HCT116 (cell line): ENCODE data around the gene KDM7A. TPM values are rescaled to one million over a fixed set of nuclear protein-coding genes. Genes with fewer than 3 reads are reported as not detected.

Experiments used
- ATAC-seq: fragments of 200-7000 bp; cut with Tn5 transposase; 2 replicates; pipeline ENCODE4 v1.9.1; 2020; ENCODE audit warnings: mild to moderate bottlenecking, moderate library complexity
- BruUV-seq: library from RNA; stranded (reverse); fragments of 400-500 nt; replicated peaks from 2 replicates; lab custom pipeline; 2021; lab: Mats Ljungman, UMichigan
- CTCF ChIA-PET: fragments of 300-600 bp; sonication (Branson Sonifier 250); formaldehyde crosslinking; loops from one replicate; lab custom pipeline; 2021; ENCODE audit warnings: antibody characterized with exemption; lab: Charles Lee
- POLR2A ChIA-PET: fragments of 300-600, 350-600 bp; sonication (Branson Sonifier 250); formaldehyde crosslinking; loops from one replicate; lab custom pipeline; 2021; ENCODE audit warnings: antibody characterized with exemption; lab: Charles Lee
- RAD21 ChIA-PET, 2 experiments: fragments of 300-600 bp; sonication (Branson Sonifier 250); formaldehyde crosslinking; loops; one replicate each; lab custom pipeline; 2023; ENCODE audit warnings: low total read pairs in 2 of 2; ENCODE audit not compliant: uncharacterized antibody in 2 of 2, unreplicated experiment in 2 of 2, low non-redundant PET in 1 of 2; lab: Charles Lee
- DNase-seq: peaks from one replicate; pipeline ENCODE4 v3.0.0-alpha.2; 2010; ENCODE audit warnings: low read depth, low spot score
- H2AFZ ChIP-seq: fragments of 200-600 bp; shearing (Covaris generic), sonication (generic); 2 replicates; pipeline ENCODE4 v1.6.1; 2017; ENCODE audit warnings: low read depth, mixed run types, mixed read lengths, antibody characterized with exemption, low read length; ENCODE audit not compliant: poor library complexity, severe bottlenecking
- H3K27ac ChIP-seq: 2 replicates; pipeline ENCODE4 v1.5.1; 2012; ENCODE audit warnings: low read depth, low read length
- H3K27me3 ChIP-seq: fragments of 200-600 bp; sonication (generic); 2 replicates; pipeline ENCODE4 v1.6.1; 2016; ENCODE audit warnings: mixed run types, low read length, mixed read lengths; ENCODE audit not compliant: insufficient read depth
- H3K36me3 ChIP-seq, 2 experiments: fragments of 200-500 bp in 1 of 2; fragments of 200-600 bp in 1 of 2; sonication (Bioruptor generic) in 1 of 2; sonication (generic) in 1 of 2; 2 replicates each; pipeline versions ENCODE4 v1.5.1 to v1.6.1; 2014 to 2016; ENCODE audit warnings: low read length in 2 of 2, inconsistent platforms in 1 of 2, mixed read lengths in 1 of 2, mixed run types in 1 of 2; ENCODE audit not compliant: insufficient read depth in 2 of 2, control insufficient read depth in 1 of 2
- H3K4me1 ChIP-seq, 2 experiments: fragments of 200-600 bp in 1 of 2; sonication (generic) in 1 of 2; 2 replicates each; pipeline versions ENCODE4 v1.5.1 to v1.6.1; 2012 to 2017; ENCODE audit warnings: low read length in 2 of 2, inconsistent platforms in 1 of 2, mild to moderate bottlenecking in 1 of 2, mixed read lengths in 1 of 2, mixed run types in 1 of 2, moderate library complexity in 1 of 2; ENCODE audit not compliant: insufficient read depth in 2 of 2, control insufficient read depth in 1 of 2
- H3K4me2 ChIP-seq: fragments of 200-600 bp; sonication (generic); 2 replicates; pipeline ENCODE4 v1.6.1; 2017; ENCODE audit warnings: mixed run types, low read length, mixed read lengths
- H3K4me3 ChIP-seq, 2 experiments: fragments of 200-600 bp in 1 of 2; sonication (generic) in 1 of 2; replicated peaks in 1 of 2; 2 replicates each; pipeline ENCODE4 v1.5.1; 2011 to 2016; ENCODE audit warnings: low read length in 2 of 2, control low read depth in 1 of 2, low read depth in 1 of 2, mild to moderate bottlenecking in 1 of 2, mixed read lengths in 1 of 2, mixed run types in 1 of 2
- H3K79me2 ChIP-seq: fragments of 200-600 bp; sonication (generic); 2 replicates; pipeline ENCODE4 v1.6.1; 2017; ENCODE audit warnings: mild to moderate bottlenecking, mixed run types, low read length, moderate library complexity, mixed read lengths; ENCODE audit not compliant: insufficient read depth
- H3K9ac ChIP-seq: fragments of 200-600 bp; sonication (generic); 2 replicates; pipeline ENCODE4 v1.6.1; 2016; ENCODE audit warnings: low read length, mixed read lengths
- H3K9me2 ChIP-seq: fragments of 200-600 bp; sonication (generic), shearing (Covaris generic); 2 replicates; pipeline ENCODE4 v1.6.1; 2017; ENCODE audit warnings: mixed run types, mild to moderate bottlenecking, moderate library complexity; ENCODE audit not compliant: insufficient read depth
- H3K9me3 ChIP-seq, 2 experiments: fragments of 200-500 bp in 1 of 2; fragments of 200-600 bp in 1 of 2; sonication (Bioruptor generic) in 1 of 2; sonication (generic) in 1 of 2; 2 replicates each; pipeline ENCODE4 v1.6.1; 2014 to 2017; ENCODE audit warnings: low read length in 2 of 2, mixed read lengths in 2 of 2, inconsistent platforms in 1 of 2, low read depth in 1 of 2, mild to moderate bottlenecking in 1 of 2, mixed run types in 1 of 2, moderate library complexity in 1 of 2; ENCODE audit not compliant: control insufficient read depth in 1 of 2, insufficient read depth in 1 of 2
- H4K20me1 ChIP-seq: fragments of 200-600 bp; sonication (generic), shearing (Covaris generic); 2 replicates; pipeline ENCODE4 v1.6.1; 2017; ENCODE audit warnings: mixed run types, mild to moderate bottlenecking, moderate library complexity; ENCODE audit not compliant: insufficient read depth
- EGR1 ChIP-seq: IDR thresholded peaks from 2 replicates; pipeline ENCODE4 v1.6.1; 2012; ENCODE audit warnings: low read depth
- ELF1 ChIP-seq: IDR thresholded peaks from 2 replicates; pipeline ENCODE4 v1.6.1; 2012; ENCODE audit warnings: low read depth, borderline replicate concordance
- FOSL1 ChIP-seq: IDR thresholded peaks from 2 replicates; pipeline ENCODE4 v1.6.1; 2012; ENCODE audit warnings: low read depth
- JUND ChIP-seq: IDR thresholded peaks from 2 replicates; pipeline ENCODE4 v1.6.1; 2012
- MAX ChIP-seq: IDR thresholded peaks from 2 replicates; pipeline ENCODE4 v1.6.1; 2012
- POLR2A ChIP-seq: IDR thresholded peaks from 2 replicates; pipeline ENCODE4 v1.7.0; 2011; ENCODE audit warnings: borderline replicate concordance; ENCODE audit not compliant: insufficient read depth, insufficient read length; ENCODE audit errors: extremely low read depth
- POLR2AphosphoS5 ChIP-seq: IDR thresholded peaks from 2 replicates; pipeline ENCODE4 v1.6.1; 2011; ENCODE audit warnings: mild to moderate bottlenecking, low read depth, low read length, moderate library complexity
- RAD21 ChIP-seq: IDR thresholded peaks from 2 replicates; pipeline ENCODE4 v1.6.1; 2012; ENCODE audit warnings: low read depth, mild to moderate bottlenecking
- REST ChIP-seq: IDR thresholded peaks from 2 replicates; pipeline ENCODE4 v1.6.1; 2012; ENCODE audit warnings: low read depth
- SIN3A ChIP-seq: IDR thresholded peaks from 2 replicates; pipeline ENCODE4 v1.6.1; 2012; ENCODE audit warnings: low read depth
- SRF ChIP-seq: IDR thresholded peaks from 2 replicates; pipeline ENCODE4 v1.6.1; 2012; ENCODE audit warnings: low read depth
- YY1 ChIP-seq: IDR thresholded peaks from 2 replicates; pipeline ENCODE4 v1.6.1; 2011; ENCODE audit warnings: low read length, low read depth, moderate library complexity, mild to moderate bottlenecking; ENCODE audit not compliant: insufficient replicate concordance; ENCODE audit errors: extremely low read depth
- ZBTB33 ChIP-seq: IDR thresholded peaks from 2 replicates; pipeline ENCODE4 v1.6.1; 2011; ENCODE audit warnings: mild to moderate bottlenecking, low read length, moderate library complexity; ENCODE audit not compliant: insufficient replicate concordance; ENCODE audit errors: extremely low read depth
- ZFX ChIP-seq: fragments of 450-650 bp; IDR thresholded peaks from 2 replicates; pipeline ENCODE4 v1.6.1; 2017
- ZNF274 ChIP-seq: fragments of 200-500 bp; sonication (Bioruptor generic); IDR thresholded peaks from 2 replicates; pipeline ENCODE4 v1.6.1; 2014; ENCODE audit warnings: mild to moderate bottlenecking, low read depth, low read length, inconsistent platforms
- intact Hi-C: fragments of 100-400 bp; cut with micrococcal nuclease; formaldehyde crosslinking; loops from 2 replicates; pipeline ENCODE4 v1.10.0; 2022
- total RNA-seq: library from RNA; stranded (reverse); gene quantifications from one replicate; pipeline ENCODE4 v1.2.1, GENCODE V29; 2021; ENCODE audit not compliant: unreplicated experiment

KDM7A gene
- total RNA-seq, 1 experiment from 2014 or later = 11.6 TPM

GRCh38 chr7:140205600-140205999 lies 28.8 kb upstream of the KDM7A start:
- Histone ChIP-seq H3K9me2 (no peaks in the 10 kb centered on the region), H3K9me3 (no peaks in the 10 kb centered on the region)
- POLR2A ChIA-PET = no interaction called here
- TF ChIP-seq ZNF274 = no peak
- TF ChIP-seq ELF1 = no peak
- TF ChIP-seq JUND = no peak
- no peak for TF ChIP-seq SRF
- no peak for TF ChIP-seq YY1
- TF ChIP-seq RAD21 = no peak
- TF ChIP-seq ZFX = no peak
- no peak for TF ChIP-seq EGR1
- TF ChIP-seq MAX = no peak
- TF ChIP-seq POLR2AphosphoS5 = no peak
- TF ChIP-seq ZBTB33 = no peak
- TF ChIP-seq SIN3A = no peak
- TF ChIP-seq FOSL1 = no peak
- no peak for TF ChIP-seq POLR2A
- TF ChIP-seq REST = no peak
- TF ChIP-seq, all 23 proteins: peak for 0
- H3K27me3 ChIP-seq = no peaks in the 10 kb centered on the region
- no peak overlapping the region for H3K27ac ChIP-seq
- H3K36me3 ChIP-seq = no peaks in the 10 kb centered on the region
- BruUV-seq = no TSS peak
- H2AFZ ChIP-seq = no peak overlapping the region
- no peak overlapping the region for H3K4me2 ChIP-seq
- ChIA-PET RAD21 (no interaction called here), CTCF (no interaction called here)
- ATAC-seq (no peak), DNase-seq (no peak)
- no peaks in the 10 kb centered on the region for H3K4me1 ChIP-seq
- intact Hi-C loops = no loop called here
- H4K20me1 ChIP-seq = no peaks in the 10 kb centered on the region
- no peaks in the 10 kb centered on the region for H3K79me2 ChIP-seq
- no peak overlapping the region for H3K9ac ChIP-seq
- H3K4me3 ChIP-seq = no peak overlapping the region
